ENCODE data around the gene GLCE.

GRCh38 chr15:69215314-69216035, 55.0 kb downstream of the GLCE start:
- TF ChIP-seq, protein P1, sequence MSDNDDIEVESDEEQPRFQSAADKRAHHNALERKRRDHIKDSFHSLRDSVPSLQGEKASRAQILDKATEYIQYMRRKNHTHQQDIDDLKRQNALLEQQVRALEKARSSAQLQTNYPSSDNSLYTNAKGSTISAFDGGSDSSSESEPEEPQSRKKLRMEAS (IDR thresholded peaks at IDR 0.05): no peak
- TF ChIP-seq, protein P2, sequence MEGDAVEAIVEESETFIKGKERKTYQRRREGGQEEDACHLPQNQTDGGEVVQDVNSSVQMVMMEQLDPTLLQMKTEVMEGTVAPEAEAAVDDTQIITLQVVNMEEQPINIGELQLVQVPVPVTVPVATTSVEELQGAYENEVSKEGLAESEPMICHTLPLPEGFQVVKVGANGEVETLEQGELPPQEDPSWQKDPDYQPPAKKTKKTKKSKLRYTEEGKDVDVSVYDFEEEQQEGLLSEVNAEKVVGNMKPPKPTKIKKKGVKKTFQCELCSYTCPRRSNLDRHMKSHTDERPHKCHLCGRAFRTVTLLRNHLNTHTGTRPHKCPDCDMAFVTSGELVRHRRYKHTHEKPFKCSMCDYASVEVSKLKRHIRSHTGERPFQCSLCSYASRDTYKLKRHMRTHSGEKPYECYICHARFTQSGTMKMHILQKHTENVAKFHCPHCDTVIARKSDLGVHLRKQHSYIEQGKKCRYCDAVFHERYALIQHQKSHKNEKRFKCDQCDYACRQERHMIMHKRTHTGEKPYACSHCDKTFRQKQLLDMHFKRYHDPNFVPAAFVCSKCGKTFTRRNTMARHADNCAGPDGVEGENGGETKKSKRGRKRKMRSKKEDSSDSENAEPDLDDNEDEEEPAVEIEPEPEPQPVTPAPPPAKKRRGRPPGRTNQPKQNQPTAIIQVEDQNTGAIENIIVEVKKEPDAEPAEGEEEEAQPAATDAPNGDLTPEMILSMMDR (IDR thresholded peaks at IDR 0.05; ENCODE audit: low read depth, low read length, missing input control): no peak
- TF ChIP-seq HNF4G (IDR thresholded peaks at IDR 0.05) (no peak), EGR1 (IDR thresholded peaks at IDR 0.05; ENCODE audit: low read depth in 2 of 2) (no peak), JUND (IDR thresholded peaks at IDR 0.05) (no peak), TAF1 (conservative IDR thresholded peaks at IDR 0.05) (no peak), REST (IDR thresholded peaks at IDR 0.05) (no peak), YY1 (IDR thresholded peaks at IDR 0.05) (no peak), RAD21 (IDR thresholded peaks at IDR 0.05) (no peak), ATF3 (IDR thresholded peaks at IDR 0.05) (no peak), FOXA2 (IDR thresholded peaks at IDR 0.05) (no peak)
- TF ChIP-seq, protein P3, sequence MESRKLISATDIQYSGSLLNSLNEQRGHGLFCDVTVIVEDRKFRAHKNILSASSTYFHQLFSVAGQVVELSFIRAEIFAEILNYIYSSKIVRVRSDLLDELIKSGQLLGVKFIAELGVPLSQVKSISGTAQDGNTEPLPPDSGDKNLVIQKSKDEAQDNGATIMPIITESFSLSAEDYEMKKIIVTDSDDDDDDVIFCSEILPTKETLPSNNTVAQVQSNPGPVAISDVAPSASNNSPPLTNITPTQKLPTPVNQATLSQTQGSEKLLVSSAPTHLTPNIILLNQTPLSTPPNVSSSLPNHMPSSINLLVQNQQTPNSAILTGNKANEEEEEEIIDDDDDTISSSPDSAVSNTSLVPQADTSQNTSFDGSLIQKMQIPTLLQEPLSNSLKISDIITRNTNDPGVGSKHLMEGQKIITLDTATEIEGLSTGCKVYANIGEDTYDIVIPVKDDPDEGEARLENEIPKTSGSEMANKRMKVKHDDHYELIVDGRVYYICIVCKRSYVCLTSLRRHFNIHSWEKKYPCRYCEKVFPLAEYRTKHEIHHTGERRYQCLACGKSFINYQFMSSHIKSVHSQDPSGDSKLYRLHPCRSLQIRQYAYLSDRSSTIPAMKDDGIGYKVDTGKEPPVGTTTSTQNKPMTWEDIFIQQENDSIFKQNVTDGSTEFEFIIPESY (IDR thresholded peaks at IDR 0.05): no peak

Measured in liver (tissue), 3 donors.